Adrenal gland (tissue), 12 donors: ENCODE results near the gene AKT3. TPM values are rescaled to one million over a fixed set of nuclear protein-coding genes. Genes with fewer than 3 reads are reported as not detected.

Experiments used
- DNase-seq, 7 donors: peaks; one replicate each; pipeline ENCODE4 v3.0.0-alpha.2; 2019 to 2020
- H3K27ac ChIP-seq, 5 donors: fragments of 200-600 bp; sonication (generic) in 4 of 5; 1 replicate in 3 of 5; 2 replicates in 2 of 5; pipeline versions ENCODE4 v1.5.1 to v1.8.0; 2016 to 2020; ENCODE audit warnings: mild to moderate bottlenecking in 1 of 5
- H3K27me3 ChIP-seq: fragments of 200-600 bp; 2 replicates; pipeline ENCODE4 v1.8.0; 2021
- H3K36me3 ChIP-seq, 2 donors: fragments of 200-600 bp; replicated peaks in 1 of 2; 1 replicate in 1 of 2; 2 replicates in 1 of 2; pipeline versions ENCODE4 v1.5.1 to v1.8.0; 2018 to 2022
- H3K4me1 ChIP-seq, 2 donors: fragments of 200-600 bp; replicated peaks in 1 of 2; 1 replicate in 1 of 2; 2 replicates in 1 of 2; pipeline versions ENCODE4 v1.5.1 to v1.8.0; 2018 to 2021
- H3K4me3 ChIP-seq, 4 donors: fragments of 200-600 bp; sonication (generic) in 3 of 4; one replicate each; pipeline ENCODE4 v1.5.1; 2016 to 2018
- H3K9me3 ChIP-seq, 3 donors: fragments of 200-600 bp; sonication (generic) in 1 of 3; replicated peaks in 1 of 3; 1 replicate in 2 of 3; 2 replicates in 1 of 3; pipeline versions ENCODE4 v1.5.1 to v1.8.0; 2016 to 2021
- POLR2A ChIP-seq, 2 donors: fragments of 450-650 bp; IDR thresholded peaks; one replicate each; pipeline ENCODE4 v1.6.1; 2017; ENCODE audit warnings: antibody characterized with exemption in 2 of 2, mild to moderate bottlenecking in 2 of 2, moderate library complexity in 1 of 2
- WGBS, 4 donors: extraction: QIAGEN DNeasy Blood & Tissue Kit in 2 of 4; methylation state at CpG; one replicate each; pipeline versions ENCODE4 v1.1.5 to v1.1.7; 2013 to 2017; 5-methylcytosine and 5-hydroxymethylcytosine counted together
- intact Hi-C, 2 donors: fragments of 100-400 bp; cut with DNase I; formaldehyde crosslinking; loops; one replicate each; pipeline versions ENCODE4 v1.14.1 to v1.15.0; 2022 to 2023
- polyA plus RNA-seq, 3 donors: library from polyadenylated mRNA; stranded (reverse); fragments of 200-250 nt in 2 of 3; fragments of 350-450 nt in 1 of 3; fragmentation: Illumina TruSeq in 1 of 3; extraction: RNeasy Lipid Tissue Mini Kit (QIAGEN cat#74804) in 1 of 3; gene quantifications; one replicate each; pipeline ENCODE4 v1.2.3, GENCODE V29; 2013 to 2014
- total RNA-seq, 9 donors: library from RNA; depleted of rRNA in 4 of 9; stranded (reverse); fragments of >200 nt in 4 of 9; fragments of 120-200 nt in 1 of 9; fragmentation: NEBNext Ultra II Directional in 1 of 9; extraction: Animal tissue kit (Norgen Biotek cat#: 25700) in 1 of 9; gene quantifications; one replicate each; pipeline versions ENCODE4 v1.1.0 to v1.2.4, GENCODE V29; 2013 to 2023
- TF ChIP-seq, protein P1 (sequence below), 6 experiments: fragments of 450-650 bp in 4 of 6; fragments of 200-600 bp in 2 of 6; sonication (generic) in 1 of 6; IDR thresholded peaks; 1 replicate in 5 of 6; 2 replicates in 1 of 6; pipeline versions ENCODE4 v1.5.1 to v1.8.0; 2016 to 2021; ENCODE audit warnings: antibody characterized with exemption in 6 of 6, mild to moderate bottlenecking in 2 of 6, moderate library complexity in 1 of 6
- donor health status: healthy with polysubstance abuse.
- donor health status: Bipolar disorder and iron deficiency.
- donor health status: DM: yes; HTN: yes; CAD: no.
- donor health status: DM: no; HTN: no; CAD: no.
- donor health status: DM: no; HTN: no; CAD: no.
- donor health status: DM: yes; HTN: yes; CAD: no.

AKT3 gene
- total and polyA plus RNA-seq, 12 donors, result 11.4 to 82.3 (median 32.4) TPM

DNA sequence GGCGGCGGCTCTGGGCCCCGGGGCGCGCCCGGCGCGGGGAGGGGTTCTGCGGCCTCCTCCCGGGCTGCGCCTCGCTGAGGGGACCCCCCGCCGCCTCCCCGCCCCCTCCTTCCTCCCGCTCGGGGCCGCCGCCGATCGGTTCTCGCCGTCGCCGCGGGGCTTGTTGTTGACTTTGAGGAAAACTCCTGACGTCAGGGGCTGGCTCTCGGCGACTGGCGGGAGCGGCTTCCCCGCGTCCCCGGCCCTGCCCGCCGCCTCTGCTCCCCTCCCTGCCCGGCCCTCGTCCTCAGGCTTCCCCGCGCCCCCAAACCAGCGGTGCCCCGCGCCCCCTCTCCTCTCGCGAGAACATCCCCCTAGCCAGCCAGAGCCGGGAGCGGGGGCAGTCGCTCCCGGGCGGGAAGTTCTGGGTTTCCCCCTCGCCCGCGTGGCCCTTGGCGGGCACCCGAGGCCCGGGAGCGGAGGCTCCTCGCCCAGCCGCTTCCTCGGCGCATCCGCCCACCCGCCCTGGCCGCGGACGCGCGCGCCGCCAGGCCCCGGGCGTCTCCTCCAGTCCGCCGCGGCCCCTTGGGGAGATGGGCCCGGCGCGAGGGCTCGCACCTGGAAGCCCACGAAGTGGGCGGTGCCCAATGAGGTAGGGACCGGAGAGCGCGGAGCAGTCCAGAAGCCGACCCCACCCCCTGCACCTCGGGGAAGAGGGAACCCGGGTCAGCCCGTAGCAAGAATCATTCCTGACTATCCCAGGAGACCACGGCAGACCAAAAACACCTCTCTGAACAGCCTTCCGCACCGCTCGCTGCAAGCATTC lies 611 bp upstream of the AKT3 start:
- Histone ChIP-seq H3K4me3 (peak overlapping the region; percentile 31 to 97 (median 78)), H3K36me3 (no peaks in the 10 kb centered on the region), H3K27me3 (no peaks in the 10 kb centered on the region), H3K4me1 (peaks cover 7 to 38% of the 10 kb centered on the region in 2 donors), H3K9me3 (no peaks in the 10 kb centered on the region), H3K27ac (peak overlapping the region; percentile 92 to 99 (median 97))
- intact Hi-C loops, result no loop called here
- 0 to 1% (median 0%) methylated on average over 3 to 87 of the region's 92 CpGs for WGBS, 4 donors
- DNase-seq, result peak; percentile 82 to 92 (median 88)
- TF ChIP-seq, protein P1, sequence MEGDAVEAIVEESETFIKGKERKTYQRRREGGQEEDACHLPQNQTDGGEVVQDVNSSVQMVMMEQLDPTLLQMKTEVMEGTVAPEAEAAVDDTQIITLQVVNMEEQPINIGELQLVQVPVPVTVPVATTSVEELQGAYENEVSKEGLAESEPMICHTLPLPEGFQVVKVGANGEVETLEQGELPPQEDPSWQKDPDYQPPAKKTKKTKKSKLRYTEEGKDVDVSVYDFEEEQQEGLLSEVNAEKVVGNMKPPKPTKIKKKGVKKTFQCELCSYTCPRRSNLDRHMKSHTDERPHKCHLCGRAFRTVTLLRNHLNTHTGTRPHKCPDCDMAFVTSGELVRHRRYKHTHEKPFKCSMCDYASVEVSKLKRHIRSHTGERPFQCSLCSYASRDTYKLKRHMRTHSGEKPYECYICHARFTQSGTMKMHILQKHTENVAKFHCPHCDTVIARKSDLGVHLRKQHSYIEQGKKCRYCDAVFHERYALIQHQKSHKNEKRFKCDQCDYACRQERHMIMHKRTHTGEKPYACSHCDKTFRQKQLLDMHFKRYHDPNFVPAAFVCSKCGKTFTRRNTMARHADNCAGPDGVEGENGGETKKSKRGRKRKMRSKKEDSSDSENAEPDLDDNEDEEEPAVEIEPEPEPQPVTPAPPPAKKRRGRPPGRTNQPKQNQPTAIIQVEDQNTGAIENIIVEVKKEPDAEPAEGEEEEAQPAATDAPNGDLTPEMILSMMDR (IDR thresholded peaks at IDR 0.05), result no peak
- TF ChIP-seq POLR2A (IDR thresholded peaks at IDR 0.05), result peak in 1 of 2 donors; percentile 58

GRCh38 chr1:243849421-243850201 lies 432 bp downstream of the AKT3 start:
- WGBS, 4 donors, result 0% methylated on average over 10 to 75 of the region's 81 CpGs
- Histone ChIP-seq H3K27ac (peak overlapping the region; percentile 5 to 99 (median 97)), H3K36me3 (no peaks in the 10 kb centered on the region), H3K9me3 (no peaks in the 10 kb centered on the region), H3K4me3 (peak overlapping the region in 3 of 4 donors; percentile 33 to 97 (median 86)), H3K27me3 (no peaks in the 10 kb centered on the region), H3K4me1 (peaks cover 7 to 38% of the 10 kb centered on the region in 2 donors)
- intact Hi-C loops, result no loop called here
- peak; percentile 43 to 69 (median 45) for DNase-seq
- no peak for TF ChIP-seq POLR2A (IDR thresholded peaks at IDR 0.05)
- TF ChIP-seq, protein P1 (IDR thresholded peaks at IDR 0.05), result no peak

- Histone ChIP-seq H3K4me1 (peaks cover 7 to 38% of the 10 kb centered on the region in 2 donors), H3K9me3 (no peaks in the 10 kb centered on the region), H3K4me3 (peak overlapping the region in 3 of 4 donors; percentile 49 to 97 (median 86)), H3K27me3 (no peaks in the 10 kb centered on the region), H3K36me3 (no peaks in the 10 kb centered on the region), H3K27ac (peak overlapping the region; percentile 5 to 99 (median 97))
- DNase-seq, result peak; percentile 59 to 83 (median 68)
- intact Hi-C loops, result no loop called here
- peak in 1 of 2 donors; percentile 65 for TF ChIP-seq POLR2A (IDR thresholded peaks at IDR 0.05)
- TF ChIP-seq, protein P1 (IDR thresholded peaks at IDR 0.05), result no peak
- 0 to 4% (median 1%) methylated on average over 13 to 19 of the region's 19 CpGs for WGBS, 4 donors
Observed at GRCh38 chr1:243848858-243849420, 1.1 kb downstream of the AKT3 start.
